GM12873 (cell line): Measurements from ENCODE around the gene PPP2R2C.

Source experiments
- TF ChIP-seq, protein P1 (sequence below): IDR thresholded peaks from 2 replicates; pipeline ENCODE4 v1.5.1; 2012; ENCODE audit warnings: low read depth, mild to moderate bottlenecking, moderate library complexity, low read length, control low read depth; ENCODE audit not compliant: insufficient read depth; ENCODE audit errors: missing control alignments

Gene PPP2R2C

DNA sequence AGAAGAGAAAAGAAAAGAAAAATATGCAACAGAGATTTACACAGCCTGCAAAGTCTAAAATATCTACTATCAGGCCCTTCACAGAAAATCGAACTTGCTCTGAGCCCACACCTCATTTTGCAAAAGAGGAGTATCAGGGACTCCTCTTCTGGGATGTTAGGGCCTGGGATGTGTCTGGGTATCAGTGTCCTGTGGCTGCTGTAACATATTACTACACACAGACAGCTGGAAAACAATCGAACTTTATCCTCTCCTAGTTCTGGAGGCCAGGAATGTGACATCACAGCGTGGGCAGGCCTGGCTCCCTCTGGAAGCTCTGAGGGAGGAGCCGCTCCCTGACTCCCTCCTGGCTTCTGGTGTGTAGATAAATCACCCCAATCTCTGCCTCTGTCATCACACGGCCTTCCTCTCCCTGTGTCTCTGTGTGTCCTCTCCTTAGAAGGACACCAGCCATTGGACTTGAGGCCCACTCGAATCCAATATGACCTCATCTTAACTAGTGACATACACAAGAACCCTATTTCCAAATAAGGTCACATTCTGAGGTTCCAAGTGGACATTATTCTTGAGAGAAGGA lies 52.9 kb downstream of the PPP2R2C start:
- TF ChIP-seq, protein P1, sequence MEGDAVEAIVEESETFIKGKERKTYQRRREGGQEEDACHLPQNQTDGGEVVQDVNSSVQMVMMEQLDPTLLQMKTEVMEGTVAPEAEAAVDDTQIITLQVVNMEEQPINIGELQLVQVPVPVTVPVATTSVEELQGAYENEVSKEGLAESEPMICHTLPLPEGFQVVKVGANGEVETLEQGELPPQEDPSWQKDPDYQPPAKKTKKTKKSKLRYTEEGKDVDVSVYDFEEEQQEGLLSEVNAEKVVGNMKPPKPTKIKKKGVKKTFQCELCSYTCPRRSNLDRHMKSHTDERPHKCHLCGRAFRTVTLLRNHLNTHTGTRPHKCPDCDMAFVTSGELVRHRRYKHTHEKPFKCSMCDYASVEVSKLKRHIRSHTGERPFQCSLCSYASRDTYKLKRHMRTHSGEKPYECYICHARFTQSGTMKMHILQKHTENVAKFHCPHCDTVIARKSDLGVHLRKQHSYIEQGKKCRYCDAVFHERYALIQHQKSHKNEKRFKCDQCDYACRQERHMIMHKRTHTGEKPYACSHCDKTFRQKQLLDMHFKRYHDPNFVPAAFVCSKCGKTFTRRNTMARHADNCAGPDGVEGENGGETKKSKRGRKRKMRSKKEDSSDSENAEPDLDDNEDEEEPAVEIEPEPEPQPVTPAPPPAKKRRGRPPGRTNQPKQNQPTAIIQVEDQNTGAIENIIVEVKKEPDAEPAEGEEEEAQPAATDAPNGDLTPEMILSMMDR: no peak

DNA sequence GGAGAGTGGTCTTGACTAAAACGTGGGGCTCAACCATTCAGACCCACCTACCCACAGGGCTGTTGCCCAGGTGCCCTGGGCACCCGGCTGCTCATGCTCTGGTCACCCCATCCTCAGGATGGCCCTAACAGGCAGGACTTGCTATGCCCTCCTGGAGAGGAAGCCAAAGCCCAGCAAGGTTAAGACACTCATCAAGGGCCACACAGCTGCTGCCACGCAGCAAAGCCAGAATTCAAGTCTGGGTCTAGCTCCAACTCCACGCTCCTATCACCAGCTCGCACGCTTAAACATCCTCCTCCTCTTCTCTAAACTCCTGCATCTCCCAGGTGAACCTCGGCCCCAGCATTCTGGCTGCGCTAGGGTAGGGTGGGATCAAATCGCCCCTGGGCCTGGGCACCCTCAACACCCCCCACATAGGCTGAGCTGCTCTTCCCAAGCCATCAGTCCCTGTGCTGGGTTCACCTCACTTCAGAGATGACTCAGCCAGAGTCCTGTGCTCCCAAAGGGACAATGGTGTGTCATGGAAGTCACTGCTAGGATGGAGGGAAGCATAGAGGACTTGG lies 54.1 kb downstream of the PPP2R2C start:
- TF ChIP-seq, protein P1: no peak

DNA sequence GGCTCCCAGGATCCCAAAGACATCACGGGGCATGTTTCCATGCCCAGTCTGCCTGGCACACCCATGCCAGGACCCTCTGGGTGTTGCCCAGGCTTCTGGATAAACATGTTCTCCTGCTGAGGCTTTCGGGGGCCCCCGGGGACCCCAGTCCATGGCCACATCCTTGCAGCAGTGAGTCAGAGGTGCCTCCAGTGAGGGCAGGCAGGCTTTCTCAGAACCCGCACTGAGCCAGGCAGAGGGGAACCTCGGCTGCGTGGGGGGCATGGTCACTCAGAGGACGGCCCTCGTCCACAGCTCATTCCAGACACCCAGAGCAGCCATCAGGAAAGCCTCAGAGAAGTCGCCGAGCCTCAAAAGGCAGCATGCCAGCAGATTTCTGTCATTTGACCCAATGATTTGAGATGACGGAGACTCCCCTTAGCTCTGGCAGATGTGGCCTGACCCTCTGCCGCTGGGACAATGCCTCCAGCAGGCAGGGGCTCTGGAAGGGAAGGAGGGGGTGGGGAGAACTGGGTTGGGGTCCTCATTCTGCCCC lies 54.8 kb downstream of the PPP2R2C start:
- TF ChIP-seq, protein P1: no peak

DNA sequence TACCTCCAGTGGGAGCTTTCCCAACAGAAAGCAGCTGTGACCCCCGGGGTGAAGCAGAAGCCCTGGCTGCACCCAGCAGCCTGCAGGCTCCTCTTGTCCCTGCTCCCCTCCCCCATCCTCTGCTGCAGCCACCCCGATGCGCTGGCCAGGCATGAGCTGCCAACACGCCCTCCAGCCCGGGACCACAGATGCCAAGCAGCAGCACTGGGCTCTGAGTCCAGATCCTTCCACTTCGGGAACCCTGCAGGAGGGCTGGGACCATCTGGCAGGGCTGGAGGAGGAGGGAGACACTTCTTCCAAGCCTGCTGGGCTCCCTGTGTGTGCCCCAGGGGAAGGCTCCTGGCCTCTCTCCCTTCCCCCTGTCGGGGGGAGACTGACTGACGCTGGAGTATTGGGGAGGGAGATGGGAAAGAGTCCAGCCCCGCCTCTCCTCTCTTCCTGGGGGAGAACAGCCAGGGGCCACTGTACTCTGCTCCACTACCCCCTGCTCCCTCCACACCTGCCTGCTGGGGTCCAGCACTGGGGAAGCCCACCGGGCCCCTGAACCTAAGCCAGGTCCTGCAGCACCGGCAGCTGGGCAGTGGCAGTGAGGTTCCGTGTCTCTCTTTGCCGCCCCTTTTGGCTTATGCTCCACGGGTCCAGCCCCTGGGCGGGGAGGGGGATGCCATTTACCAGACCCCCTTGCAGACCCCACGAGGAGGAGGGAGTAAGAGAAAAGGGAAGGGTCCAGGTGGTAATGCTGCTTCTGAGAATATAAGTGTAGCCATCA lies 55.7 kb downstream of the PPP2R2C start:
- TF ChIP-seq, protein P1: no peak

DNA sequence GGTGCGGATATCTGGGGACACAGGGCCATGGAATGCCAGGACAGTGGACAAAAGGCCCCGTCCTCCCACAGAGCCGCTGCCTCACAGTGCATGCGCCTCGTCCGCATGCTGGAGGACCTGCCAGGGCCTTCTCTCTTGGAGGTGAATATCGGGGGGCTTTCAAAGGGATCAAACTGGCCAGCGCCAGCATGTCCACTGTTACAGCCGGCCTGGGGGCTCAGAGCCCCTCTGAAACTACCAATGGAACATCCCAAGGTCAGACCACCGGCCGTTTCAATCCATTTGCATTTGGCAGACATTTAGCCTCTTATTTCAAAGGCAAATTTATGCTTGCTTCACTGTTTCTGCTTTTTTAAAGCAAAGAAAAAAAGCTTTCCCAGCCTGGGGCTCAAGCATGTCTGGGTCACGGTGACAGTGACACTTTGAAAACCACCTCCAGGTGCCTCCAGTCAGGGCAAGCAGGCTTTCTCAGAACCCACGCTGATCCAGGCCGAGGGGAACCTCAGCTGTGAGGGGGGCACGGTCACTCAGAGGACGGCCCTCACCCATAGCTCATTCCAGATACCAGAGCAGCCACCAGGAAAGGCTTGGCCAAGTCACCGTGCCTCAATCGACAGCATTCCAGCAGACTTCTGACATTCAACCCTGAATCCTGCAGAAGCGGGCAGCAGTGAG lies 57.2 kb downstream of the PPP2R2C start:
- TF ChIP-seq, protein P1: no peak

DNA sequence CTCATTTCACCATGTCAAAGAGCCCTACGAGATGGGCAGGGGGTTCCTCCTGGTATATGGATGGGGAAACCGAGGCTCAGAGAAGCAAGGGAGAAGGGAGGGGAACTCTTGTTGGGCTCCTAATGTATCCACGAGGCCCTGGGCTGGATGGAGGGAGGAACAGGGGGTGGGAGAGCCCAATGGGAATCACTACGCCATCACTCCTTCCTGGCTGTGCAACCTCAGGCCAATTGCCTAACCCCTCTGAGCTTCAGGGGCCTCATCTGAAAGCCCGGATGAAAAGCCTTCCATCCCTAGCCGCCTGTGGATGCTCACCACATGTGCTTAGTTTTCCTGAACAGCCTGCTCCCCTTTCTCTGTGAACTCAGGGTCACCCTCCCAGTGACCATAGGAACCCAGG lies 57.8 kb downstream of the PPP2R2C start:
- TF ChIP-seq, protein P1: no peak

DNA sequence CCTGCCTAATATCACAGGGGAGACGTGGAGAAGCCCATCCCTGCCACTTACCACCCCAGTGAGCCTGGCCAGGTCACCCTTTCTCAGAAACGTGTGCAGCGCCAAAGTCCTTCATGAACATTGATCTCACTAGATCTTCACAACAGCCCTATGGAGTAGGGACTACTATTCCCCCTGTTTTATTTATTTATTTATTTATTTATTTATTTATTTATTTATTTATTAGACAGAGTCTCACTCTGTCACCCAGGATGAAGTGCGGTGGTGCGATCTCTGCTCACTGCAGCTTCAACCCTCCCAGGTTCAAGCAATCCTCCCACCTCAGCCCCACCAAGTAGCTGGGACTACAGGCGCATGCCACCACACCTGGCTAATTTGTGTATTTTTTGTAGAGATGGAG lies 61.8 kb downstream of the PPP2R2C start:
- TF ChIP-seq, protein P1: no peak
